ENCODE results near the gene RPH3AL. TPM values are rescaled to one million over a fixed set of nuclear protein-coding genes. Genes with fewer than 3 reads are reported as not detected.
"Not testable (repeated sequence)": the region's sequence is repeated elsewhere in the genome, so short reads cannot be mapped to it uniquely, and the experiment has no call there.

RPH3AL gene
- total RNA-seq, 4 donors from 2014 or later, result 8.6 to 21.0 (median 17.4) TPM

- H3K36me3 ChIP-seq, result no peaks in the 10 kb centered on the region
- 85 to 100% methylated on average over 1 to 4 of the region's 5 CpGs for WGBS, 2 donors (ENCODE audit: low coverage in 1 of 2)
These were observed 73.9 kb downstream of the RPH3AL start for GRCh38 chr17:278676-279059.

GRCh38 chr17:278055-278675 lies 74.4 kb downstream of the RPH3AL start:
- H3K27me3 ChIP-seq, result no peaks in the 10 kb centered on the region
- 63 to 91% methylated on average over 2 to 12 of the region's 12 CpGs for WGBS, 2 donors (ENCODE audit: low coverage in 1 of 2)
- no peak overlapping the region for H3K4me3 ChIP-seq
- H3K27ac ChIP-seq, result no peak overlapping the region
- no peaks in the 10 kb centered on the region for H3K9me3 ChIP-seq
- ATAC-seq, result no peak
- H3K4me1 ChIP-seq, result no peaks in the 10 kb centered on the region
- TF ChIP-seq POLR2AphosphoS5 (IDR thresholded peaks at IDR 0.05) (no peak), EP300 (IDR thresholded peaks at IDR 0.05) (no peak), CTCF (IDR thresholded peaks at IDR 0.05) (no peak), POLR2A (IDR thresholded peaks at IDR 0.05) (no peak)
- H3K36me3 ChIP-seq, result no peaks in the 10 kb centered on the region

More at GRCh38 chr17:278676-279059, 73.9 kb downstream of the RPH3AL start:
- no peak overlapping the region for H3K27ac ChIP-seq
- TF ChIP-seq CTCF (IDR thresholded peaks at IDR 0.05) (no peak), EP300 (IDR thresholded peaks at IDR 0.05) (no peak), POLR2AphosphoS5 (IDR thresholded peaks at IDR 0.05) (no peak), POLR2A (IDR thresholded peaks at IDR 0.05) (no peak)
- H3K9me3 ChIP-seq, result no peaks in the 10 kb centered on the region
- no peak for ATAC-seq
- no peaks in the 10 kb centered on the region for H3K27me3 ChIP-seq
- no peaks in the 10 kb centered on the region for H3K4me1 ChIP-seq
- H3K4me3 ChIP-seq, result no peak overlapping the region

- WGBS, 2 donors (ENCODE audit: low coverage in 1 of 2), result 89 to 98% methylated on average over 5 of the region's 5 CpGs
These were observed 77.7 kb downstream of the RPH3AL start for GRCh38 chr17:274902-275301.

GRCh38 chr17:273981-274832 lies 78.4 kb downstream of the RPH3AL start:
- ATAC-seq, result no peak
- peaks cover 7% of the 10 kb centered on the region for H3K27me3 ChIP-seq
- no peak overlapping the region for H3K4me3 ChIP-seq
- no peaks in the 10 kb centered on the region for H3K9me3 ChIP-seq
- no peak overlapping the region for H3K27ac ChIP-seq
- no peaks in the 10 kb centered on the region for H3K36me3 ChIP-seq
- TF ChIP-seq CTCF (IDR thresholded peaks at IDR 0.05) (no peak), POLR2A (IDR thresholded peaks at IDR 0.05) (no peak), POLR2AphosphoS5 (IDR thresholded peaks at IDR 0.05) (no peak), EP300 (IDR thresholded peaks at IDR 0.05) (no peak)
- WGBS, 2 donors (ENCODE audit: low coverage in 1 of 2), result 84 to 88% methylated on average over 5 to 16 of the region's 28 CpGs
- H3K4me1 ChIP-seq, result no peaks in the 10 kb centered on the region

More at GRCh38 chr17:274902-275301, 77.7 kb downstream of the RPH3AL start:
- Histone ChIP-seq H3K27me3 (peaks cover 2% of the 10 kb centered on the region), H3K9me3 (no peaks in the 10 kb centered on the region), H3K4me3 (no peak overlapping the region), H3K36me3 (no peaks in the 10 kb centered on the region), H3K27ac (no peak overlapping the region), H3K4me1 (no peaks in the 10 kb centered on the region)
- TF ChIP-seq CTCF (IDR thresholded peaks at IDR 0.05) (no peak), POLR2AphosphoS5 (IDR thresholded peaks at IDR 0.05) (no peak), POLR2A (IDR thresholded peaks at IDR 0.05) (no peak), EP300 (IDR thresholded peaks at IDR 0.05) (no peak)
- no peak for ATAC-seq

- H3K9me3 ChIP-seq, result not testable (repeated sequence)
These were observed 79.8 kb downstream of the RPH3AL start for GRCh38 chr17:272856-273255.

GRCh38 chr17:271928-272623 lies 80.5 kb downstream of the RPH3AL start:
- 78 to 83% methylated on average over 1 to 2 of the region's 4 CpGs for WGBS, 2 donors (ENCODE audit: low coverage in 1 of 2)

More at GRCh38 chr17:272856-273255, 79.8 kb downstream of the RPH3AL start:
- not testable (repeated sequence) for H3K27ac ChIP-seq, H3K4me3 ChIP-seq, ATAC-seq, H3K4me1 ChIP-seq, H3K27me3 ChIP-seq, H3K36me3 ChIP-seq
- 73 to 82% methylated on average over 3 to 13 of the region's 26 CpGs for WGBS, 2 donors (ENCODE audit: low coverage in 1 of 2)

More at GRCh38 chr17:271928-272623, 80.5 kb downstream of the RPH3AL start:
- H3K4me1 ChIP-seq, H3K4me3 ChIP-seq, H3K36me3 ChIP-seq, H3K9me3 ChIP-seq, H3K27ac ChIP-seq, ATAC-seq, H3K27me3 ChIP-seq: not testable (repeated sequence)

Measured in gastroesophageal sphincter (tissue), 4 donors.